GM15510 (cell line): ENCODE data around the gene KRT25.

Experiments used
- POLR2A ChIP-seq: IDR thresholded peaks from 3 replicates; pipeline ENCODE4 v1.6.1; 2011; ENCODE audit warnings: borderline replicate concordance; ENCODE audit not compliant: insufficient read length; ENCODE audit errors: extremely low read depth

The KRT25 gene

GRCh38 chr17:40777459-40777858 lies 22.3 kb upstream of the KRT25 start:
- TF ChIP-seq POLR2A = no peak

GRCh38 chr17:40775945-40776344 lies 20.8 kb upstream of the KRT25 start:
- TF ChIP-seq POLR2A = no peak

GRCh38 chr17:40772101-40772500 lies 17.0 kb upstream of the KRT25 start, which contains the start of gene KRT26:
TSS of gene KRT26 (minus strand) at chr17:40772201. CDS start at chr17:40772113, 88 bp downstream.
- no peak for TF ChIP-seq POLR2A

- TF ChIP-seq POLR2A = no peak
These were observed 10.5 kb upstream of the KRT25 start for GRCh38 chr17:40765657-40766056.

- TF ChIP-seq POLR2A = no peak
These were observed 8.6 kb upstream of the KRT25 start for GRCh38 chr17:40763752-40764151.

GRCh38 chr17:40760105-40761016 lies 5.2 kb upstream of the KRT25 start:
- no peak for TF ChIP-seq POLR2A

GRCh38 chr17:40753804-40754203 lies 1.3 kb downstream of the KRT25 start:
- no peak for TF ChIP-seq POLR2A

- TF ChIP-seq POLR2A = no peak
These were observed 4.1 kb downstream of the KRT25 start for GRCh38 chr17:40751065-40751464.

GRCh38 chr17:40750391-40750790 lies 4.7 kb downstream of the KRT25 start:
- TF ChIP-seq POLR2A = no peak

- TF ChIP-seq POLR2A = no peak
These were observed 16.6 kb downstream of the KRT25 start for GRCh38 chr17:40738553-40738952.

GRCh38 chr17:40735016-40735415 lies 20.1 kb downstream of the KRT25 start:
- TF ChIP-seq POLR2A = no peak

- TF ChIP-seq POLR2A = no peak
These were observed 21.1 kb downstream of the KRT25 start for GRCh38 chr17:40734018-40734417.

- TF ChIP-seq POLR2A = no peak
These were observed 24.2 kb downstream of the KRT25 start for GRCh38 chr17:40730970-40731369.

GRCh38 chr17:40727447-40728231 lies 27.5 kb downstream of the KRT25 start:
- no peak for TF ChIP-seq POLR2A

GRCh38 chr17:40726919-40727318 lies 28.2 kb downstream of the KRT25 start:
- TF ChIP-seq POLR2A = no peak

GRCh38 chr17:40724656-40725055 lies 30.5 kb downstream of the KRT25 start:
- TF ChIP-seq POLR2A = no peak

GRCh38 chr17:40722241-40722640 lies 32.9 kb downstream of the KRT25 start:
- TF ChIP-seq POLR2A = no peak

- TF ChIP-seq POLR2A = no peak
These were observed 34.2 kb downstream of the KRT25 start for GRCh38 chr17:40720899-40721298.
